ENCODE measurements around the gene TRIOBP.

DNA sequence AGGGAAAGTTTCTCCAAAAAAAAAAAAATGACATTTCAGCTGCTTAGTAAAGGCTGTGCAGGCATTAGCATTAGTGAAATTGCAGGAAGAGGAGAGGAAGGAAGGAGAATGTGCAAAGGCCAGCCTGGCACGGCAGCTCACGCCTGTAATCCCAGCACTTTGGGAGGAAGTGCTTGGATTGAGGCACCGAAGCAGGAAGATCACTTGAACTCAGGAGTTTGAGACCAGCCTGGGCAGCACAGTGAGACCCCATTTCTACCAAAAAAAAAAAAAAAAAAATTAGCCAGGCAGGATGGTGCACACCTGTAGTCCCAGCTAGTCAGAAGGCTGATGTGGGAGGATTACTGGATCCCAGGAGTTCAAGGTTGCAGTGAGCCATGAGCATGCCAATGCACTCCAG, 7.8 kb downstream of the TRIOBP start:
- TF ChIP-seq, protein P1, sequence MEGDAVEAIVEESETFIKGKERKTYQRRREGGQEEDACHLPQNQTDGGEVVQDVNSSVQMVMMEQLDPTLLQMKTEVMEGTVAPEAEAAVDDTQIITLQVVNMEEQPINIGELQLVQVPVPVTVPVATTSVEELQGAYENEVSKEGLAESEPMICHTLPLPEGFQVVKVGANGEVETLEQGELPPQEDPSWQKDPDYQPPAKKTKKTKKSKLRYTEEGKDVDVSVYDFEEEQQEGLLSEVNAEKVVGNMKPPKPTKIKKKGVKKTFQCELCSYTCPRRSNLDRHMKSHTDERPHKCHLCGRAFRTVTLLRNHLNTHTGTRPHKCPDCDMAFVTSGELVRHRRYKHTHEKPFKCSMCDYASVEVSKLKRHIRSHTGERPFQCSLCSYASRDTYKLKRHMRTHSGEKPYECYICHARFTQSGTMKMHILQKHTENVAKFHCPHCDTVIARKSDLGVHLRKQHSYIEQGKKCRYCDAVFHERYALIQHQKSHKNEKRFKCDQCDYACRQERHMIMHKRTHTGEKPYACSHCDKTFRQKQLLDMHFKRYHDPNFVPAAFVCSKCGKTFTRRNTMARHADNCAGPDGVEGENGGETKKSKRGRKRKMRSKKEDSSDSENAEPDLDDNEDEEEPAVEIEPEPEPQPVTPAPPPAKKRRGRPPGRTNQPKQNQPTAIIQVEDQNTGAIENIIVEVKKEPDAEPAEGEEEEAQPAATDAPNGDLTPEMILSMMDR (IDR thresholded peaks at IDR 0.05): no peak
- TF ChIP-seq POLR2A (IDR thresholded peaks at IDR 0.05) (no peak), POLR2AphosphoS5 (IDR thresholded peaks at IDR 0.05) (no peak)
